Gastroesophageal sphincter (tissue), 4 donors: ENCODE results near the gene ZBP1. TPM values are rescaled to one million over a fixed set of nuclear protein-coding genes. Genes with fewer than 3 reads are reported as not detected.

Source experiments
- ATAC-seq: fragments of 150-250 bp; one replicate; pipeline ENCODE4 v1.9.1; 2016; ENCODE audit warnings: mild to moderate bottlenecking, moderate library complexity
- H3K27ac ChIP-seq, 4 donors: fragments of 200-600 bp; sonication (generic) in 3 of 4; 1 replicate in 3 of 4; 2 replicates in 1 of 4; pipeline ENCODE4 v1.5.1; 2016 to 2019
- H3K27me3 ChIP-seq: fragments of 200-600 bp; sonication (generic); one replicate; pipeline ENCODE4 v1.5.1; 2019
- H3K36me3 ChIP-seq, 2 donors: fragments of 200-600 bp; sonication (generic); one replicate each; pipeline ENCODE4 v1.5.1; 2019; ENCODE audit warnings: control low read depth in 1 of 2
- H3K4me1 ChIP-seq, 3 donors: fragments of 200-600 bp; sonication (generic); 1 replicate in 2 of 3; 2 replicates in 1 of 3; pipeline ENCODE4 v1.5.1; 2016 to 2019; ENCODE audit warnings: control low read depth in 2 of 3
- H3K4me3 ChIP-seq, 2 donors: fragments of 200-600 bp; sonication (generic); one replicate each; pipeline ENCODE4 v1.5.1; 2019; ENCODE audit warnings: mild to moderate bottlenecking in 1 of 2, moderate library complexity in 1 of 2
- H3K9me3 ChIP-seq, 3 donors: fragments of 200-600 bp; sonication (generic); one replicate each; pipeline ENCODE4 v1.5.1; 2017 to 2019; ENCODE audit warnings: control low read depth in 2 of 3
- EP300 ChIP-seq: sonication (generic); formaldehyde crosslinking; IDR thresholded peaks from one replicate; pipeline ENCODE4 v1.6.1; 2017; ENCODE audit warnings: antibody characterized with exemption, mild to moderate bottlenecking
- POLR2A ChIP-seq, 2 donors: fragments of 450-650 bp; IDR thresholded peaks; one replicate each; pipeline ENCODE4 v1.6.1; 2017; ENCODE audit warnings: antibody characterized with exemption in 2 of 2, mild to moderate bottlenecking in 2 of 2, moderate library complexity in 1 of 2
- POLR2AphosphoS5 ChIP-seq: sonication (generic); formaldehyde crosslinking; IDR thresholded peaks from one replicate; pipeline ENCODE4 v1.6.1; 2017; ENCODE audit warnings: antibody characterized with exemption
- WGBS, 2 donors: methylation state at CpG; one replicate each; pipeline ENCODE4 v1.1.5; 2018; ENCODE audit warnings: low coverage in 1 of 2; 5-methylcytosine and 5-hydroxymethylcytosine counted together
- total RNA-seq, 4 donors: library from RNA; depleted of rRNA; stranded (reverse); fragments of >200 nt; gene quantifications; one replicate each; pipeline ENCODE4 v1.1.0, GENCODE V29; 2016
- TF ChIP-seq, protein P1 (sequence below), 4 experiments: fragments of 200-600 bp in 2 of 4; fragments of 450-650 bp in 2 of 4; sonication (generic) in 1 of 4; IDR thresholded peaks; one replicate each; pipeline ENCODE4 v1.5.1; 2017 to 2019; ENCODE audit warnings: antibody characterized with exemption in 4 of 4, mild to moderate bottlenecking in 2 of 4, moderate library complexity in 2 of 4

Gene ZBP1
- total RNA-seq, 4 donors from 2014 or later: 0.08 to 0.32 TPM; not detected in 2

GRCh38 chr20:57666834-57667157 is 46.6 kb upstream of the ZBP1 start:
- WGBS, 2 donors: 83% methylated on average over 1 of the region's 13 CpGs; no CpG with 5 or more reads in 1 of the 2 donors
- no peak for ATAC-seq
- Histone ChIP-seq H3K36me3 (no peaks in the 10 kb centered on the region), H3K27ac (no peak overlapping the region), H3K27me3 (no peaks in the 10 kb centered on the region), H3K4me3 (no peak overlapping the region), H3K9me3 (no peaks in the 10 kb centered on the region), H3K4me1 (peaks cover 0 to 55% (median 6%) of the 10 kb centered on the region in 3 donors)
- TF ChIP-seq POLR2A (IDR thresholded peaks at IDR 0.05) (no peak), POLR2AphosphoS5 (no peak), EP300 (no peak)
- TF ChIP-seq, protein P1, sequence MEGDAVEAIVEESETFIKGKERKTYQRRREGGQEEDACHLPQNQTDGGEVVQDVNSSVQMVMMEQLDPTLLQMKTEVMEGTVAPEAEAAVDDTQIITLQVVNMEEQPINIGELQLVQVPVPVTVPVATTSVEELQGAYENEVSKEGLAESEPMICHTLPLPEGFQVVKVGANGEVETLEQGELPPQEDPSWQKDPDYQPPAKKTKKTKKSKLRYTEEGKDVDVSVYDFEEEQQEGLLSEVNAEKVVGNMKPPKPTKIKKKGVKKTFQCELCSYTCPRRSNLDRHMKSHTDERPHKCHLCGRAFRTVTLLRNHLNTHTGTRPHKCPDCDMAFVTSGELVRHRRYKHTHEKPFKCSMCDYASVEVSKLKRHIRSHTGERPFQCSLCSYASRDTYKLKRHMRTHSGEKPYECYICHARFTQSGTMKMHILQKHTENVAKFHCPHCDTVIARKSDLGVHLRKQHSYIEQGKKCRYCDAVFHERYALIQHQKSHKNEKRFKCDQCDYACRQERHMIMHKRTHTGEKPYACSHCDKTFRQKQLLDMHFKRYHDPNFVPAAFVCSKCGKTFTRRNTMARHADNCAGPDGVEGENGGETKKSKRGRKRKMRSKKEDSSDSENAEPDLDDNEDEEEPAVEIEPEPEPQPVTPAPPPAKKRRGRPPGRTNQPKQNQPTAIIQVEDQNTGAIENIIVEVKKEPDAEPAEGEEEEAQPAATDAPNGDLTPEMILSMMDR (IDR thresholded peaks at IDR 0.05): no peak

- TF ChIP-seq, protein P1 (IDR thresholded peaks at IDR 0.05): no peak
- no peak for TF ChIP-seq POLR2AphosphoS5
- no peak for TF ChIP-seq POLR2A (IDR thresholded peaks at IDR 0.05)
- TF ChIP-seq EP300: no peak
- no peak for ATAC-seq
- no peak overlapping the region for H3K27ac ChIP-seq
- no peaks in the 10 kb centered on the region for H3K27me3 ChIP-seq
- peaks cover 0 to 55% (median 6%) of the 10 kb centered on the region in 3 donors for H3K4me1 ChIP-seq
- H3K36me3 ChIP-seq: no peaks in the 10 kb centered on the region
- H3K4me3 ChIP-seq: no peak overlapping the region
- no peaks in the 10 kb centered on the region for H3K9me3 ChIP-seq
- WGBS, 2 donors: 71 to 85% methylated on average over 4 to 6 of the region's 21 CpGs
Measured at GRCh38 chr20:57666106-57666833, 46.0 kb upstream of the ZBP1 start.

- no peak overlapping the region for H3K4me3 ChIP-seq
- no peak overlapping the region for H3K27ac ChIP-seq
- TF ChIP-seq, protein P1 (IDR thresholded peaks at IDR 0.05): no peak
- TF ChIP-seq POLR2A (IDR thresholded peaks at IDR 0.05): no peak
- no peak for TF ChIP-seq POLR2AphosphoS5
- no peak for TF ChIP-seq EP300
- no peaks in the 10 kb centered on the region for H3K36me3 ChIP-seq
- 88 to 100% methylated on average over 1 to 3 of the region's 8 CpGs for WGBS, 2 donors
- peaks cover 0 to 61% (median 6%) of the 10 kb centered on the region in 3 donors for H3K4me1 ChIP-seq
- no peak for ATAC-seq
- no peaks in the 10 kb centered on the region for H3K27me3 ChIP-seq
- H3K9me3 ChIP-seq: no peaks in the 10 kb centered on the region
Measured at GRCh38 chr20:57665589-57665971, 45.4 kb upstream of the ZBP1 start.

GRCh38 chr20:57664924-57665588 is 44.8 kb upstream of the ZBP1 start:
- no peaks in the 10 kb centered on the region for H3K9me3 ChIP-seq
- peaks cover 0 to 61% (median 6%) of the 10 kb centered on the region in 3 donors for H3K4me1 ChIP-seq
- TF ChIP-seq POLR2A (IDR thresholded peaks at IDR 0.05): no peak
- no peak for TF ChIP-seq EP300
- TF ChIP-seq POLR2AphosphoS5: no peak
- TF ChIP-seq, protein P1 (IDR thresholded peaks at IDR 0.05): no peak
- H3K4me3 ChIP-seq: no peak overlapping the region
- WGBS, 2 donors: 40 to 93% methylated on average over 1 to 7 of the region's 14 CpGs
- ATAC-seq: no peak
- no peaks in the 10 kb centered on the region for H3K27me3 ChIP-seq
- H3K27ac ChIP-seq: no peak overlapping the region
- H3K36me3 ChIP-seq: no peaks in the 10 kb centered on the region

GRCh38 chr20:57664476-57664875 is 44.2 kb upstream of the ZBP1 start:
- no peaks in the 10 kb centered on the region for H3K9me3 ChIP-seq
- WGBS, 2 donors: 73% methylated on average over 6 of the region's 20 CpGs; no CpG with 5 or more reads in 1 of the 2 donors
- TF ChIP-seq POLR2AphosphoS5 (no peak), POLR2A (IDR thresholded peaks at IDR 0.05) (no peak), EP300 (no peak)
- TF ChIP-seq, protein P1 (IDR thresholded peaks at IDR 0.05): no peak
- no peaks in the 10 kb centered on the region for H3K27me3 ChIP-seq
- H3K4me3 ChIP-seq: no peak overlapping the region
- peaks cover 0 to 61% (median 6%) of the 10 kb centered on the region in 3 donors for H3K4me1 ChIP-seq
- no peak overlapping the region for H3K27ac ChIP-seq
- H3K36me3 ChIP-seq: peaks cover 0 to 4% of the 10 kb centered on the region in 2 donors
- no peak for ATAC-seq
